GM19099 (cell line): ENCODE data around the gene NDOR1.
A peak's percentile ranks its signal among the peaks of the same experiment; 100 is the strongest.

ENCODE experiments used
- POLR2A ChIP-seq: IDR thresholded peaks from 3 replicates; pipeline ENCODE4 v1.6.1; 2011; ENCODE audit warnings: low read depth; ENCODE audit not compliant: insufficient read length; ENCODE audit errors: extremely low read depth

Gene NDOR1

DNA sequence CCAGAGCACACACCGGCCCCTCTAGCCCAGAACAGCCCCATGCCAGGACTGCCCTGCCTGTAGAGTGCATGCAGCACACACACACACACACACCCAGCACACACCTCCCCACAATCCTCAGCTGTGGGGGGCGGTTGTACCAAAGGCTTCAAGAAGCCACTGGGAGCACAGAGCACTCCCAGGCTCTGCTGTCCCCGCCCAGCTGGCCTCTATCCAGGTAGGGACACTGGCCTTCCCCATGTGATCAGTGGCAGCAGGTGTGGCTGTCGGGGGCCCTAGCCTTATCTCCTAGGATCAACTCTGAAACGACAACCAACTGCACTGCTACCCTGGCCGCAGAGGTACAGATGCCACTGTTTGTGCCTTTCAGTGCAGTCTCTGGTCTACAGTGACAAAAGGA, 19.1 kb upstream of the NDOR1 start:
- no peak for TF ChIP-seq POLR2A

- TF ChIP-seq POLR2A: no peak
These were observed 18.1 kb upstream of the NDOR1 start for GRCh38 chr9:137187386-137187785.

DNA sequence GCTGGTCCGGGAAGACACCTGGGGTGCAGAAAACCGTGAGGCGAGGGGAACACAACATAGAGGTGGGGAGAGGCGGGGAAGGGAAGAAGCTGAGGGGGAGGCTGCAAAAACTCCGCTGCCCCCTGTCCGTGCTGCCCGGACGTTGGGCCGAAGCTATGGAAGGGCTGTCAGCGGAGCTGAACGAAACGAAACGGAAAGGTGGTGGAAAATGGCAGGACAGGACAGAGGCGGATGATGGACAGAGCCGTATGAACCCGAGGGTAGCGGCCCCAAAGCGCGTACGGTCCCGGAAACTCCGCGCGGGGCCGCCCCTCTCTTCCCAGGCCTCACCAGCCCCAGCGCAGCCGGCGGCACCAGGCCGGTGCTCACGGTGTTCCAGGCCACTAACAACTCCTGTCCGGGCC, 17.4 kb upstream of the NDOR1 start:
- no peak for TF ChIP-seq POLR2A

DNA sequence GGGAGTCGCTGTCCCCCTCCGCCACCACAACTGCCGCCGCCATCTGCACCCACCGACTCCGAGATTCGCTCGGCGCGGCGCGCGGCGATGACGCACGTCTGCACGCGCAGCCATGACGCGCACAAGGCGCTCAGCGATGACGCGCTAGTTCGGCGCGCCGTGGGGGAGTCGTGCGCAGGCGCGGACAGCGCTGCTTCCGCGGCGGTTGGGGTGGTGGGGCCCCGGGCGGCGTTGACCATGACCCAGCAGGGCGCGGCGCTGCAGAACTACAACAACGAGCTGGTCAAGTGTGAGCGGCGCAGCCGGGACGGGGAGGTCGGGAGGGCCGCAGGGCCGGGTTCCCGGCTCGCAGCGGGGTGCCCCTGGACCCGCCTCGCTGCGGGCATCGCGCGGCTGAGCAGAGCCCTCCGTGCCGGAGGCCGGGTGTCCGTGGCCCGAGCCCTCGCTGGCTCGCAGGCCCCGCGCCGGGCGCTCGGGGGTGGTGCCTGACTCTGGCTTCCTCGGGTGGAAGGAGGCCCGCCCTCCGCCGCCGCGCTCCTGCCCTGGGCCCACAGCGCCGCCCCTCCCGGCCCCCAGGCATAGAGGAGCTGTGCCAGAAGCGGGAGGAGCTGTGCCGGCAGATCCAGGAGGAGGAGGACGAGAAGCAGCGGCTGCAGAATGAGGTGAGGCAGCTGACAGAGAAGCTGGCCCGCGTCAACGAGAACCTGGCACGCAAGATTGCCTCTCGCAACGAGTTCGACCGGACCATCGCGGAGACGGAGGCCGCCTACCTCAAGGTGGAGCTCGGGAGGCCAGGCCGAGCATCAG, 16.8 kb upstream of the NDOR1 start, which contains the start of the genes ANAPC2 and SSNA1:
Gene ANAPC2 (minus strand): TSS at position 71 of the 807 bp plus-strand sequence. CDS start 28 bp downstream, at position 43.
Gene SSNA1 (plus strand): TSS at position 187 of the 807 bp plus-strand sequence. CDS start 51 bp downstream, at position 238.
- TF ChIP-seq POLR2A: peak; percentile 93

GRCh38 chr9:137189297-137190295, 15.9 kb upstream of the NDOR1 start:
- no peak for TF ChIP-seq POLR2A

DNA sequence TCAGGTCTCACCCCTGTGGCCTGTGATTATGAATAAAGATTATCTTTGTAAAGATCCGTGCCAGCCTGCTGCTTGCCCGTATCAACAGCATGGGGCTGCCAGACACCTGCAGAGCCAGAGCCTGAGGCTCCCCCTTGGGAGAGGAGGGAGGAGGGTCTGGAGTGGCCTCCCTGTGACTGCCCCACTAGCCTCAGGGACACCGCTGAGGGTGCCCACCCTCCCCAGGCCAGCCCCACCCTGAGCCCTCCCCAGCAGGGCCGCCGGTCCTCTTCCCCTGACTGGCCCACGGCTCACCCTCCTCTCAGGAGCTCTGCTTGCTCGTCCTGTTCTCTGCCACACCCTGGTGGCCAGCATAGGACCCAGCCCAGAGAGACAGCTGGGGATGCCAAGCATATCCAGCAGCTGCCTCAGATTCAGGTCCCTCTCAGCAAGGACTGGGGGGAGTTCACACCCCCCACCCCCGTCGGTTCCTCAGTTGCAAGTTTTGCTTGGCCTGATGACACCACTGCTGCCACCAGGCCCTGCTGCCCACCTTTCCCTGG, 15.1 kb upstream of the NDOR1 start:
- no peak for TF ChIP-seq POLR2A

DNA sequence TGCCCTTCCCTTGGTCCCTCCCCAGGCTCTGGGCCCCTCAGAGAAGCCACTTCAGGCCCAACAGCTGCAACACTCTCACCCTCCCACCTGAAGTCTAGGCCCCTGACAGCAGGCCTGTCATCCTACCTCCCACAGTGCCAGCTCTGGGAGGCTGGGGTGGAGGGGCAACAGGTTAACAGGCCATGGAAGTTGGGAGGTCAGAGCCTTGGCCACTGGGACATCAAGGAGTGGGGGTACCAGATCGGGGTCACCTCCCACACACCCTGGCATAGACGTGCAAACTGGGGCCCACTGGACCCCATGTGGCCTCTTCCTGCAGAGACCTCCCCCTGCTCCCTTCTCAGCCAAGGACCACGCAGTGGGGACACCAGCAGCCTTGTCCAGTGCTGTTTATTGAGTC, 14.3 kb upstream of the NDOR1 start:
- TF ChIP-seq POLR2A: no peak

DNA sequence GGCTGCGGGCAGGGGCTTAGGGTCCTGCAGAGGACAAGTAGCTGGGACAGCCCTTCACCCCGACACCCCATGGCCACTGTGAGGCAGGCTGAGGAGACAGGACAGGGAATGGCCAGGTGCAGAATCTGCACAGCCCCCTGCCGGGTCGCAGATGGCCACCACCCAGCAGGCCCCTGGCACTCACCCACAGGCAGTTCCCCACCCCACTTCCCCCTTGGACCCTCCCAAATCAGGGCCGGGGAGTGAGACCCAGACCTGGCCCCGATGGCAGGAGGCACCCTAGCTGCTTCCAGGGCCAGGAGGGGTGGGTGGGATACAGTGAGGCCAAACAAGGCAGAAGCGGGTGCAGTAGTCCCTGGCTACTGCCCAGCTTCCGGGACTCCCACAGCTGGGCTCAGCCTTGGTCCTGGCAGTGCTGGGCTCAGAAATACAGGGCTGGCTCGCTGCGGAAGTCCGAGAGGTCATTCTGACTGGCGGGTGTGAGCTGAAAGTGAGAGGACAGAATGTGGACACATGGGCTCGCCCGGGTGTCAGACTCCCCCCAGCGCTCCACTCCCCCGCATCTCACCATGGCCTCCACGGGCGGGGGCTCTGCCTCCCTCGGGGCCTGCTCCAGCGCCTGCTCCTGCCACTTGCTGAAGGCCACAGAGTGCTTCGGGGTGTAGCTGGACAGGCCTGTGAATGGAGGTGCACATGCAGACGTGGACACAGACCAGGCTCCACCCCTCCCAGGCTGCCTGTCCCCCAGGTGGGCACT, 13.6 kb upstream of the NDOR1 start:
- TF ChIP-seq POLR2A: no peak

- TF ChIP-seq POLR2A: no peak
These were observed 13.1 kb upstream of the NDOR1 start for GRCh38 chr9:137192448-137192780.

DNA sequence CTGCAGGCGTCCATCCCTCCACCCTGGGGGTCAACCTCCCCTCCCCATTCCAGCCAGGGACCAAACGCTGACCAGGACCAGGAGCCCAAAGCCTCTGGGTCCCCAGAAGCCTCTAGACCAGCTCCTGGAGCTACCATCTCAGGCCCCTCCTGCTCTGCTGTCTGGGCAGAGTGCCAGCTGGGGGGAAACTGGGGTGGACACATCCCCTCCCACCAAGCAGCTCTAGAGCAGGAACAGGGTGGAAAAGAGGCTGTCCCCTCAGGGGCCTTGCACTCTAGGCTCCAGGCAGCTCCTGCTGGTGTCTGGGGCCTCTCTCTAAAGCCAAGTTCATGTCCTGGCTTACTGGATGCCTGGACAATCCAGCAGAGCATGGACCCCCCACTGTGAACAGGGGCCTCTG, 12.6 kb upstream of the NDOR1 start:
- no peak for TF ChIP-seq POLR2A

DNA sequence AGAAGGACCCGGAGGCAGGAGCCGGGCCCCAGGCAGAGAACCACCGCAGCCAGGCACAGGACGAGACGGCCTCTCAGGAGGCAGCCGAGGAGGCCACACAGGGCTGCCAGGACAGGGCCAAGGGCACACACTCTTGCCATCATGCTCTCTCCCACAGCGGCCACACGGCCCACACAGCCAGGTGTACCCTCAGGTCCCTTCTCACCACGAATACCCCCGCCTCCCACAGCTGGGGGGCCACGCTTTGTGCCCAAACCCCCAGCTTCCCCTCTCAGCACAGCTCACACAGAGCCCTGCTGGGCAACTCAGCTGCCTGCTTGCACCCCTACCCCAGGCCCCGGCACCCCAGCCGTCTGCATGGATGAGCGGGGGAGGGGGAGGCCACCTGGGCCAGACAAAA, 11.7 kb upstream of the NDOR1 start:
- no peak for TF ChIP-seq POLR2A

DNA sequence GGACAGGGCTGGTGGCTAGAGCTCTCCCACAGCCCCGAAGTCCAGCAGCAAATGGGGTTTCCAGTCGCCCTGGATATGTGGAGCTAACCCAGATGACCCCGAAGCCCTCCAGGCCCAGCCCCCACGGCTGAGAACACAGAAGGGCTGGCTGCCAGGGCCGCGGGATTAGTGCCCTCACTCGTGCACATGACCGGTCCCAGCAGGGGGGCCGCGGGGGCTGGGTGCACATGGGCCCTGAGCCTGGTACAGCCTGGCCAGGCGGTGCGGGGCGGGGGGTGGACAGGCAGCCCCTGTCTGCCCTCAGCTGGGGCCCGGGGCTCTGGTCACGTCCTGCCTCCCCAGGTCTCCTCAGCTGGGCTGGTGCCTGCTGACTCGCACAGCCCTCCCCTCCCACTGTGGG, 11.1 kb upstream of the NDOR1 start:
- no peak for TF ChIP-seq POLR2A

- no peak for TF ChIP-seq POLR2A
These were observed 10.6 kb upstream of the NDOR1 start for GRCh38 chr9:137194909-137195308.

DNA sequence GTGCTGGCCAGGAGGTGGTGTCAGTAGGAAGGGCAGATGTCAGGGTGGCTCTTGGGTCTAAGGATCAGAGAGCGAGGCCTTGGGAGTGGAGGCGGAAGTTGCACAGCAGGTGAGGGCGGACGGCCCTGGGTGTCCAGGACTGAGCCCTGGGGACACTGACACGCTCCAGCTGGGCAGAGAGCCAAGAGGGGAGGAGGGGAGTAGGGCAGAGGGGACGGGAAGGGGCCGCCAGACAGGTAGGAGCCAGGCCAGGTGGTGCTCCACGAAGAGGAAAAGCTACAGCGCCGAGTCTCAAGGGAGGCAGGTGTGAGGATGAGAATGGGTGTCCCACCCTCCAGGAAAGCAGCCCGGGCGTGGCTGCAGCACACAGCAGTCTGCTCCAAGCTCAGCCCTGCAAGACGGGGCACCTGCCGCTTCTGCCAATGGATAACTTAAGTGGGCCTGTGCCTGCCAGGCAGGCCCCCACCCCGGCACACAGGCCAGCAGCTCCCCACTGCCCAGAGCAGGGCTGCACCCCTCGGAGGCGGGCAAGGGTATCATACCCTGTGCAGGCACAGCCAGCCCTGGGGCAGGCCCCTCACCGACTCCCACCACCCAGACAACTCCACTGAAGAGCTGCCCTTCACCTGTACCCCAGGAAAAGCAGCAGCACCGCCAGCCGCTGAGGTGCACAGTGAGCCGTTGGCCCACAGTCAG, 9.8 kb upstream of the NDOR1 start:
- TF ChIP-seq POLR2A: no peak
